SJSA1 (cell line): Measurements from ENCODE around the gene DNER. TPM values are rescaled to one million over a fixed set of nuclear protein-coding genes. Genes with fewer than 3 reads are reported as not detected.

Source experiments
- DNase-seq, 2 experiments: peaks; one replicate each; pipeline ENCODE4 v3.0.0-alpha.2; 2015 to 2020; ENCODE audit warnings: low spot score in 2 of 2, low read depth in 1 of 2
- H3K27ac ChIP-seq: fragments of 250-450 bp; sonication (Bioruptor Pico); 2 replicates; pipeline ENCODE4 v1.5.1; 2020; ENCODE audit warnings: mild to moderate bottlenecking, moderate library complexity
- H3K27me3 ChIP-seq: fragments of 250-450 bp; sonication (Bioruptor Pico); replicated peaks from 2 replicates; pipeline ENCODE4 v1.5.1; 2020; ENCODE audit warnings: mild to moderate bottlenecking, moderate library complexity
- H3K36me3 ChIP-seq: fragments of 250-450 bp; sonication (Bioruptor Pico); 2 replicates; pipeline ENCODE4 v1.5.1; 2020; ENCODE audit warnings: mild to moderate bottlenecking
- H3K4me1 ChIP-seq: fragments of 250-450 bp; sonication (Bioruptor Pico); replicated peaks from 2 replicates; pipeline ENCODE4 v1.6.1; 2021; ENCODE audit warnings: mild to moderate bottlenecking
- H3K4me3 ChIP-seq: fragments of 250-450 bp; sonication (Bioruptor Pico); 2 replicates; pipeline ENCODE4 v1.5.1; 2020; ENCODE audit warnings: mild to moderate bottlenecking
- H3K9me3 ChIP-seq: fragments of 250-450 bp; sonication (Bioruptor Pico); replicated peaks from 2 replicates; pipeline ENCODE4 v1.5.1; 2020; ENCODE audit warnings: mild to moderate bottlenecking
- total RNA-seq: library from RNA; depleted of rRNA; stranded (reverse); fragments of >200 nt; shearing (Covaris generic); gene quantifications from 2 replicates; pipeline ENCODE4 v1.2.3, GENCODE V29; 2014

The DNER gene
- total RNA-seq, 1 experiment from 2014 or later: 0.05 TPM

GRCh38 chr2:229575569-229576315, 138.6 kb downstream of the DNER start:
- no peak overlapping the region for H3K27ac ChIP-seq
- no peaks in the 10 kb centered on the region for H3K4me1 ChIP-seq
- no peak for DNase-seq
- no peaks in the 10 kb centered on the region for H3K9me3 ChIP-seq
- H3K4me3 ChIP-seq: no peak overlapping the region
- no peaks in the 10 kb centered on the region for H3K36me3 ChIP-seq
- no peaks in the 10 kb centered on the region for H3K27me3 ChIP-seq

GRCh38 chr2:229572507-229573271, 141.7 kb downstream of the DNER start:
- Histone ChIP-seq H3K27ac (no peak overlapping the region), H3K9me3 (no peaks in the 10 kb centered on the region), H3K27me3 (no peaks in the 10 kb centered on the region), H3K4me3 (no peak overlapping the region), H3K4me1 (no peaks in the 10 kb centered on the region), H3K36me3 (no peaks in the 10 kb centered on the region)
- no peak for DNase-seq

- H3K27ac ChIP-seq: no peak overlapping the region
- H3K4me1 ChIP-seq: no peaks in the 10 kb centered on the region
- DNase-seq: no peak
- no peak overlapping the region for H3K4me3 ChIP-seq
- H3K9me3 ChIP-seq: no peaks in the 10 kb centered on the region
- H3K36me3 ChIP-seq: no peaks in the 10 kb centered on the region
- H3K27me3 ChIP-seq: no peaks in the 10 kb centered on the region
Observed at GRCh38 chr2:229571243-229571642, 143.1 kb downstream of the DNER start.

- no peak overlapping the region for H3K4me3 ChIP-seq
- H3K36me3 ChIP-seq: no peaks in the 10 kb centered on the region
- H3K4me1 ChIP-seq: no peaks in the 10 kb centered on the region
- H3K9me3 ChIP-seq: no peaks in the 10 kb centered on the region
- H3K27ac ChIP-seq: no peak overlapping the region
- no peak for DNase-seq
- H3K27me3 ChIP-seq: no peaks in the 10 kb centered on the region
Observed at GRCh38 chr2:229566370-229566769, 148.0 kb downstream of the DNER start.

GRCh38 chr2:229564300-229564907, 150.0 kb downstream of the DNER start:
- DNase-seq: no peak
- Histone ChIP-seq H3K4me3 (no peak overlapping the region), H3K4me1 (no peaks in the 10 kb centered on the region)

GRCh38 chr2:229563388-229563787, 151.0 kb downstream of the DNER start:
- Histone ChIP-seq H3K27ac (no peak overlapping the region), H3K9me3 (no peaks in the 10 kb centered on the region), H3K36me3 (no peaks in the 10 kb centered on the region), H3K27me3 (no peaks in the 10 kb centered on the region), H3K4me1 (no peaks in the 10 kb centered on the region), H3K4me3 (no peak overlapping the region)
- no peak for DNase-seq

More at GRCh38 chr2:229564300-229564907, 150.0 kb downstream of the DNER start:
- H3K27ac ChIP-seq: no peak overlapping the region
- no peaks in the 10 kb centered on the region for H3K27me3 ChIP-seq
- H3K36me3 ChIP-seq: no peaks in the 10 kb centered on the region
- no peaks in the 10 kb centered on the region for H3K9me3 ChIP-seq

GRCh38 chr2:229562472-229563127, 151.8 kb downstream of the DNER start:
- Histone ChIP-seq H3K4me3 (no peak overlapping the region), H3K9me3 (no peaks in the 10 kb centered on the region), H3K27me3 (no peaks in the 10 kb centered on the region), H3K4me1 (no peaks in the 10 kb centered on the region), H3K36me3 (no peaks in the 10 kb centered on the region), H3K27ac (no peak overlapping the region)
- no peak for DNase-seq

GRCh38 chr2:229559986-229560385, 154.4 kb downstream of the DNER start:
- Histone ChIP-seq H3K4me1 (no peaks in the 10 kb centered on the region), H3K36me3 (no peaks in the 10 kb centered on the region), H3K27me3 (no peaks in the 10 kb centered on the region), H3K4me3 (no peak overlapping the region), H3K27ac (no peak overlapping the region), H3K9me3 (no peaks in the 10 kb centered on the region; the same call in 1 of the 2 replicates)
- DNase-seq: no peak

GRCh38 chr2:229553091-229553490, 161.3 kb downstream of the DNER start:
- no peak overlapping the region for H3K27ac ChIP-seq
- no peak overlapping the region for H3K4me3 ChIP-seq
- DNase-seq: no peak
- no peaks in the 10 kb centered on the region; the same call in 1 of the 2 replicates for H3K9me3 ChIP-seq
- H3K27me3 ChIP-seq: no peaks in the 10 kb centered on the region
- H3K36me3 ChIP-seq: no peaks in the 10 kb centered on the region
- H3K4me1 ChIP-seq: no peaks in the 10 kb centered on the region

- H3K4me3 ChIP-seq: no peak overlapping the region
- DNase-seq: no peak
- H3K9me3 ChIP-seq: no peaks in the 10 kb centered on the region; the same call in 1 of the 2 replicates
- no peaks in the 10 kb centered on the region for H3K36me3 ChIP-seq
- H3K27me3 ChIP-seq: no peaks in the 10 kb centered on the region
- H3K4me1 ChIP-seq: no peaks in the 10 kb centered on the region
- H3K27ac ChIP-seq: no peak overlapping the region
Observed at GRCh38 chr2:229543176-229543873, 171.0 kb downstream of the DNER start.

GRCh38 chr2:229539628-229540027, 174.7 kb downstream of the DNER start:
- no peaks in the 10 kb centered on the region for H3K4me1 ChIP-seq
- DNase-seq: no peak
- H3K36me3 ChIP-seq: no peaks in the 10 kb centered on the region
- H3K4me3 ChIP-seq: no peak overlapping the region
- H3K9me3 ChIP-seq: no peaks in the 10 kb centered on the region; the same call in 1 of the 2 replicates
- no peaks in the 10 kb centered on the region for H3K27me3 ChIP-seq
- no peak overlapping the region for H3K27ac ChIP-seq

GRCh38 chr2:229531594-229531993, 182.8 kb downstream of the DNER start:
- Histone ChIP-seq H3K36me3 (no peaks in the 10 kb centered on the region), H3K4me3 (no peak overlapping the region), H3K27me3 (no peaks in the 10 kb centered on the region), H3K27ac (no peak overlapping the region), H3K9me3 (no peaks in the 10 kb centered on the region), H3K4me1 (no peaks in the 10 kb centered on the region)
- DNase-seq: no peak

GRCh38 chr2:229530434-229530833, 183.9 kb downstream of the DNER start:
- Histone ChIP-seq H3K27ac (no peak overlapping the region), H3K4me1 (no peaks in the 10 kb centered on the region), H3K36me3 (no peaks in the 10 kb centered on the region), H3K27me3 (no peaks in the 10 kb centered on the region), H3K9me3 (no peaks in the 10 kb centered on the region), H3K4me3 (no peak overlapping the region)
- DNase-seq: no peak
